Rectal smooth muscle tissue (tissue), 1 donor: Measurements from ENCODE around the gene GPR149.

Source experiments
- H3K27ac ChIP-seq: one replicate; pipeline ENCODE4 v1.7.0; 2013; ENCODE audit warnings: low read depth, low read length, inconsistent platforms
- H3K27me3 ChIP-seq: one replicate; pipeline ENCODE4 v1.7.0; 2013; ENCODE audit warnings: low read length; ENCODE audit not compliant: control insufficient read depth, insufficient read depth
- H3K36me3 ChIP-seq: one replicate; pipeline ENCODE4 v1.7.0; 2013; ENCODE audit warnings: low read length; ENCODE audit not compliant: control insufficient read depth, insufficient read depth
- H3K4me1 ChIP-seq: one replicate; pipeline ENCODE4 v1.7.0; 2013; ENCODE audit warnings: low read length; ENCODE audit not compliant: control insufficient read depth, insufficient read depth
- H3K4me3 ChIP-seq: one replicate; pipeline ENCODE4 v1.7.0; 2013; ENCODE audit warnings: low read length
- H3K9ac ChIP-seq: one replicate; pipeline ENCODE4 v1.7.0; 2013; ENCODE audit warnings: low read length

GPR149 gene

DNA sequence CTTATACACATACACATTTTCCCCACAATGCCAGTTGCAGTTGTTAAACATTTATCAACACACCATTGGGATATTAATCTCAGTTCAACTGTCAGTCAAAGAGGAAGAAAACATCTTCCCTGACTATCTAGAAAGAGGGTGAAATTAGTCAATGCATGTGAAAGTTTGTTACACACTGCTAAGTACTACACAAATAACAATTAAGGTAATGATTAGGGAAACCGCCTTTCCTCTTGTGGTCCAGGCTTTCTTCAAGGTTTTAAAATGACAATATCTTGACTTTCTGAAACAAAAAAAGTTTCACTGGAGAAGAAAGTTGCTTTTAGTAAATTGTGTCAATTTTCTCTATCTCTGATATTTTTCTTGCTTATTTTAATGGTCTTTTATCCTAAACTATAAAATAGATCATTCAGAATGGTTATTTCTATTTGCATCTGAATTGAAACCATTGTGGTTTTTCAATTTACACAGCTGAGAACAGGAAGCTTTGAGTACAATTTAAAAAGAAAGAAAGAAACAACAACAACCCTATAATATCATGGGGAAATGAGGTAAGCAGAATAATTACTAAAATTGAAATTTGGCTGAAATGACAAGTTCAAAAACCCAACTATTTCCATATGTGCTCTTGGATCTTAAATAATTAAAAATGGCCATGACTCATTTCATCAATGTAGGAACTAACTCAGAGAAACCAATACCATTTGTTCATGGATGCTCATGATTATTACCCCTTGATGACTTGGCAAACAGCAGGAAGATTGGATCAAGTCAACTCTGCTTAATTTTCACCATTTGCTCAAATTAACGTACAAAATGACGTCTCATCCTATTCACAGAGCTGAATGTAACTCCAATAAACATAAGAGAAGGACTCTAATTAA, 31.7 kb downstream of the GPR149 start:
- H3K4me1 ChIP-seq = no peaks in the 10 kb centered on the region
- H3K27me3 ChIP-seq = no peaks in the 10 kb centered on the region
- no peaks in the 10 kb centered on the region for H3K36me3 ChIP-seq
- no peak overlapping the region for H3K9ac ChIP-seq
- H3K4me3 ChIP-seq = no peak overlapping the region
- no peak overlapping the region for H3K27ac ChIP-seq

DNA sequence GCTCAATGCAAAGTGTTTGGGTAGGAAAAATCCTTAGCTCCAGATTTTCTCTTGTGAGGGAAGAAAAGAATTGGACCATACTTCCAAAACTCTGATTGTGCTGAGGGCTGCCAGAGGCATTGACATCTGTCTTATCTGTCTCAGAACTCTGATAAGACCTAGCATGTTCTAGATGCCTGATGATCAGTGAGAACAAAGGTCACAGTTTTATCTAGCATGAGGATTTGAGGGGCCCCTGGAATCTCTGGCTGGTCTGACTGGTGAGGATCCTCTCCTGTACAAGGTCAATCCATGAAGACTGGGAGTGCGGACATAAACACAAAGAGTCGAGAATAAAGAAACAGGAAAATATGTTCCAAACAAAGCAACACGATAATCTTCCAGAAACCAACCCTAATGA, 40.1 kb downstream of the GPR149 start:
- no peaks in the 10 kb centered on the region for H3K36me3 ChIP-seq
- no peaks in the 10 kb centered on the region for H3K4me1 ChIP-seq
- no peaks in the 10 kb centered on the region for H3K27me3 ChIP-seq
- H3K9ac ChIP-seq = no peak overlapping the region
- H3K27ac ChIP-seq = no peak overlapping the region
- no peak overlapping the region for H3K4me3 ChIP-seq

DNA sequence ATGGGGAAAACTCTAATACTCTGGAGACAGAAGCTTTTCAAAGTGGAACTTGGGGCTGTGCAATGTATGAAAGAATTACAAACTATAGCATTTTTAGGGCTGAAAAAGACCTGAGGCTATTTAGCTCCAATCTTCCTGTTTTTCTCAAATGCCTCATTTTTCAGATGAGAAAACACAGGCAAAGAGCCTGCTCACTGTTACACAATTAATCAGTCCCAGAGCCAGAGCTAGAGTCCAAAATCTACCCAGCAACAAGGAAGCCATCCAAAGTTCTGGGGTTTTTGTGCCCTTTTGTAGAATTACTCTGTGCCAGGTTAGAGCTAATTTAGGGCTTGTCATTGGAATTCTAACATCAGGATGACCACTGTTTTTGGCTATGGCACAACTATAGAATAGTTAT, 45.5 kb downstream of the GPR149 start:
- H3K4me3 ChIP-seq = no peak overlapping the region
- H3K9ac ChIP-seq = no peak overlapping the region
- H3K27me3 ChIP-seq = no peaks in the 10 kb centered on the region
- peaks cover 4% of the 10 kb centered on the region for H3K4me1 ChIP-seq
- H3K27ac ChIP-seq = no peak overlapping the region
- no peaks in the 10 kb centered on the region for H3K36me3 ChIP-seq

DNA sequence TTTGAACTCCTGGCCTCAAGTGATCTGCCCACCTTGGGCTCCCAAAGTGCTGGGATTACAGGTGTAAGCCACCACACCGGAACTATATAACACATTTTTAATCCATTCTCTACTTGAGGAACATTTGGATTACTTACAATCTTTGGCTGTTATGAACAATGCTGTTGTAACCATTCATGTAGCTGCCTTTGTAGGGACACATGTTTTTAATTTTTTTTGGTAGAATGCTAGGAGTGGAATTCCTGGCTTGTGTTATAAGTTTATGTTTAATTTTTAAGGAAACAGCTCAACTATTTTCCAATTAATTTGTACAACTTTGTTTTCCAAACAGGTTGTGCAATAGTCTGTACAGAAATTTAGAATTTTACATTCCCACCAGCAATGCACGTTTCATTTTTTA, 51.7 kb downstream of the GPR149 start:
- Histone ChIP-seq H3K9ac (no peak overlapping the region), H3K4me1 (no peaks in the 10 kb centered on the region), H3K27ac (no peak overlapping the region), H3K27me3 (no peaks in the 10 kb centered on the region), H3K4me3 (no peak overlapping the region), H3K36me3 (no peaks in the 10 kb centered on the region)

DNA sequence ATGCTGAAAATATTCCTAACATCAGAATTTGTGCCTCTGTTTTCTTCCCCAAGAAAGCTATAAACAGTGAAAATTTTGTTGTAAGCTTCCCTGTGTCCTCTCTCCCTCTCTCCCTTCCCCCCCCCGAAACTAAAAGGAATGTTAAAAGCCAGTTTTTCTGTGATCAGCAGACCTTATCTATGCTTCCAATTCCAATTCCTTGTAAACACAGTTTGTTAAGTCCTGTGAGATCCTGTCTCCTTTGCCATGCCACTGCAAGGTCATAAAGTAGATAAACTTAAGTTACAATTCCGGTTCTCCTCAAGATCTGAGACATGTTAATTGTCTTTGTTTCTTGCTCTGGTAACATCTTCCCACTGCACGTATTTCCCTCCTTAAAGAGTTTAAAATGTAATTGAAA, 62.8 kb downstream of the GPR149 start:
- H3K36me3 ChIP-seq = no peaks in the 10 kb centered on the region
- no peaks in the 10 kb centered on the region for H3K27me3 ChIP-seq
- H3K27ac ChIP-seq = no peak overlapping the region
- no peaks in the 10 kb centered on the region for H3K4me1 ChIP-seq
- no peak overlapping the region for H3K9ac ChIP-seq
- H3K4me3 ChIP-seq = no peak overlapping the region

DNA sequence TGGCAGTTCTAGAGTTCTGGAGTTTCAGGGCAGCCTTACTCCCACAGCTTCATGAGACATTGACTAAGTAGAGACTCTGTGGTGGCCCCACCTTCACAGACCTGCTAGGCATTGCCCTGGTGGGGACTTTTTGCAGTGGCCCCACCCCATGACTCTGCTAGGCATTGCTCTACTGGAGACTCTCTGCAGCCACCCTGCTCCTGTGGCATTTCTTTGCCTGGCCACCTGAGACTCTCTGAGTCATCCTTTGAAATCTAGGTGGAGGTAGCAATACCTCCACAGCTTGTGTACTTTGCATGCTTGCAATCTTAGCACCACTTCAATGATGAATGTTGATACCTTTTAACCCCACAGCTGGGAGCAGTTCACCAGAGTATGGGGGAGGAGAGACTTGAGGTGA, 65.1 kb downstream of the GPR149 start:
- H3K9ac ChIP-seq = no peak overlapping the region
- H3K4me3 ChIP-seq = no peak overlapping the region

DNA sequence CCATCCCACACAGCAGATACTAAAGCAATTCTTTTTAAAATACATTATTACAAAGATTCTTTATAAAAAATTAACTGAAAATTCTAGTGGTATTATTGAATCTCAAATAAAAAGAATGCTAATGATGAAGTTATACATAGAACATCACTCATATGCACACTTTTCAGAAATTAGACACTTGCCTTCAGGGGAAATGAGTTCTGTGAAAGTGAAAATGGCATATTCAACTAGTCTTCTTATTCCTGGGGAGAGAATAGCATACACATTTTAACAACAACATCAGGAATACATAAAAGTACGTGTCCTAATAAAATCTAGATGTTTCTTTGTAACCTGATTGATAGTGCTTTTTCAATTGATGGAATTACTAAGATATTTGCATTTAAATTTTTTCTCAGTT, 68.9 kb downstream of the GPR149 start:
- Histone ChIP-seq H3K4me3 (no peak overlapping the region), H3K4me1 (no peaks in the 10 kb centered on the region), H3K36me3 (no peaks in the 10 kb centered on the region), H3K27me3 (no peaks in the 10 kb centered on the region), H3K9ac (no peak overlapping the region), H3K27ac (no peak overlapping the region)

More for the DNA sequence above, 65.1 kb downstream of the GPR149 start:
- Histone ChIP-seq H3K4me1 (no peaks in the 10 kb centered on the region), H3K27me3 (no peaks in the 10 kb centered on the region), H3K36me3 (no peaks in the 10 kb centered on the region), H3K27ac (no peak overlapping the region)

DNA sequence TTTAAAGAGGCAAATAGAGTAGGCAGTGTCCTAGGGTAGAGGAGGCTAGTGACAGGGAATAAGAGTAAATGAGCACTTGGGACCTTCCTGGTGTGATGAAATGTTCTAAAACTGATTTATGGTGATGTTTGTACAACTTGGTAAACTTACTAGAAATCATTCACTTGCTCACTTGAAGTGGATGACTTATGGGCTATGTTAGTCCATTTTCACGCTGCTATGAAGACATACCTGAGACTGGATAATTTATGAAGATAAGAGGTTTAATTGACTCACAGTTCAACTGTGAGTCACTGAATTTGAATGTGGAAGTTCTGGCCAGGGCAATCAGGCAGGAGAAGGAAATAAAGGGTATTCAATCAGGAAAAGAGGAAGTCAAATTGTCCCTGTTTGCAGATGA, 74.0 kb downstream of the GPR149 start:
- H3K27me3 ChIP-seq = no peaks in the 10 kb centered on the region
- H3K36me3 ChIP-seq = no peaks in the 10 kb centered on the region
- no peak overlapping the region for H3K9ac ChIP-seq
- no peak overlapping the region for H3K4me3 ChIP-seq
- H3K4me1 ChIP-seq = no peaks in the 10 kb centered on the region
- H3K27ac ChIP-seq = no peak overlapping the region

DNA sequence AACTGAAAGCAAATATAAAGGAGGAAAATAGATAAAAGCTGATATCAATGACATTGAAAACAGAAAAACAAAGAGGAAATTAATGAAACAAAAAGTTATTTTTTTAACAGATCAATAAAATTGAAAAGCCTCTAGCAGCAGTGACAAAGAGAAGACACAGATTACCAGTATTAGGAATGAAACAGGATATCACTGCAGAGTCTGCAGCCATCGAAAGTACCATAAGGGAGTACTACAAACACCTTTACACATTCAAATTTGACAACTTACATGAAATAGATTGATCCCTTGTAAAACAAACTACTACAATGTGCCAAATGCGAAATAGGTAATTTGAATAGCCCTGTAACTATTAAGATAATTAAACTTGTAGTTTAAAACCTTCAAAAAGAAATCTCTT, 80.8 kb downstream of the GPR149 start:
- Histone ChIP-seq H3K27ac (no peak overlapping the region), H3K27me3 (no peaks in the 10 kb centered on the region), H3K36me3 (no peaks in the 10 kb centered on the region), H3K9ac (no peak overlapping the region), H3K4me3 (no peak overlapping the region), H3K4me1 (no peaks in the 10 kb centered on the region)

DNA sequence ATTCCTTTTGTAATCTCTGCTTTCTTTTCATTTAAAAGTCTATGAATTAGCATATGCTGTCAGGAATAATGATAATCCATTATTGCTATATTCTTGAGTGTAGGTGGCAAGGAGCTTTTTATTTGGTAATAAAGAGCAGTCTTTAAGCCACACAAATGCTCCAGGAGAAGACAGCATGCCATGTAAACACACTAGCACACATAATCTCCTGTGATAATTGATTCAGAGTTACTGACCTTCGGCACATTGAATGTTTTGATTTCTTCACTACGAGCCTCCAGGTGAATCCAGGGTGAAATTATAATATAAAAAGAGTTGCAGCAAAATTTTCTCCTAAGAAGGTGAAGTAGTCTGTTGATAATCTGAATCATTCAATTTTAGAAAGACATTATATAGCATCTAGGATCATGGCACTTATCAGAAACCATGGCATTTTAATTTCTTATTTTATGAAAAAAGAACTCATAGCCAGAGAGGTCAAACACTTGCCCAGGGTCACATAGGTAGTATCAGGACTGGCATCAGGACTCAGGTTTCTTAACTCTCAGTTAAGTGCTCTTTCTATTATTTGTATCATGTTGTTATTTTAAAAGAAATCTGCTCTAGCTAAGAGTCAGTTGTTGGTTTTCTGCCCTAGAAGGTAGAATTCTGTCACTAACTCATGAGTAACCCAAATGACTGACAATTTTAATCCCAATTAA, 84.4 kb downstream of the GPR149 start:
- H3K27ac ChIP-seq = no peak overlapping the region
- H3K4me1 ChIP-seq = no peaks in the 10 kb centered on the region
- H3K9ac ChIP-seq = no peak overlapping the region
- no peaks in the 10 kb centered on the region for H3K27me3 ChIP-seq
- H3K36me3 ChIP-seq = no peaks in the 10 kb centered on the region
- no peak overlapping the region for H3K4me3 ChIP-seq

DNA sequence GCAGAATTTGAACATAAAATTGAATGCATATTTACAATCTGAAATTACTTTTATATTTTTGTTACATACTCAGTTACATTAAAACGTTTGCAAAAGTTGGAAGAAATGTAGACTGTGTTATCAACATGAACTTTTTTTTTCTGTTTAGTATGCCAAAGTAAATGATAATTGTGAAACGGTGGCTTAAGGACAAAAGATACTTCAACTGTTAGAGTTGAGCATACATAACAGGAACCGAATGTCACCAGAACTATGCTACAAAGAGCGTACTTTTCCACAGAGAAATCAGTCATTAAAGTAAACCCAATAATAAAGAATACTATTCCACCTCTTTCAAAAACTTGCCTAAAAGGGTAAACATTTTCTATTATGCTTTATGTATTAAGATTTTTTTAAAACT, 91.4 kb downstream of the GPR149 start:
- Histone ChIP-seq H3K4me1 (no peaks in the 10 kb centered on the region), H3K27ac (no peak overlapping the region), H3K36me3 (no peaks in the 10 kb centered on the region), H3K27me3 (no peaks in the 10 kb centered on the region), H3K9ac (no peak overlapping the region), H3K4me3 (no peak overlapping the region)

DNA sequence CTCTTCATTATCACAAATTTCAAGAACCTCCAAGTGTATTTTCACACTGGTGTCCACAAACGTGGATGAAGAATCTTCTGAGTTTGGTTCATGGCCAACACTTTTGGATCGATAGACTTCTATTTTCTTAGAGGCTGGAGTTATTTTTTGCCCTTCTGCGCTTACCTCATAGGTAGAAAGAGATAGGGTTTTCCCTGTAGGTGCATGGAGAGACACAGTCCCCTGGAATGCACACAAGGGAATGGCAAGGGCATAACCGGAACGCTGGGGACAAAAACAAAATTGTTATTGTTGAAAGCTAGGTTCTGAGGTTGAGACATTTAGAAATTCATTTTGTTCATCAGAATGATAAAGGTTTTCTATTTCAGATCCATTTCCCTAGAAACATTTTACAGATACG, 92.0 kb downstream of the GPR149 start:
- Histone ChIP-seq H3K36me3 (no peaks in the 10 kb centered on the region), H3K27ac (no peak overlapping the region)

DNA sequence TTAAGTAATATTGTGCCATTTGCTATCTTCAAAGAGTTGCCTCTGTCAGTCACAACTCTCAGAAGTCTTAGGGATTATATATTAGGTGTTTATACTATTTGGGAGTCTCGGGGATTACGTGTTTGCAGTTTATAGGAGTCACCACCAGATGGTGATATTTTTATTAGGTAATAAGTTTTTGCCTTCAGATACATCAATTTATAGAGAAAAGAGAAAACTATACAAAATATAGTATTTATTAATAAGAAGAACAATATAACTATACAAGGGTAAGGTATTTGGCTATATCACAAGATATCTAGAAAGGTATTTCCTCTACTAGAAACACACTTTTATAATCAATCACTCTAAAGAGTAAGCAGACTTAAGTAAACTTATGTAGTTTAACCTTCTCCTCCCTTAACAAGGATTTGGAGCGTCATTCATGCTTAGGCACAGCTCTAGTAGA, 95.0 kb downstream of the GPR149 start:
- no peaks in the 10 kb centered on the region for H3K27me3 ChIP-seq
- H3K9ac ChIP-seq = no peak overlapping the region
- no peak overlapping the region for H3K4me3 ChIP-seq
- no peak overlapping the region for H3K27ac ChIP-seq
- H3K36me3 ChIP-seq = no peaks in the 10 kb centered on the region
- H3K4me1 ChIP-seq = no peaks in the 10 kb centered on the region

More for the DNA sequence above, 92.0 kb downstream of the GPR149 start:
- H3K4me3 ChIP-seq = no peak overlapping the region
- H3K9ac ChIP-seq = no peak overlapping the region
- no peaks in the 10 kb centered on the region for H3K4me1 ChIP-seq
- no peaks in the 10 kb centered on the region for H3K27me3 ChIP-seq
